Upper lobe of right lung (tissue), 1 donor: Measurements from ENCODE around the gene LTB4R. TPM values are rescaled to one million over a fixed set of nuclear protein-coding genes. Genes with fewer than 3 reads are reported as not detected.

Experiments used
- ATAC-seq: fragments of 200-7000 bp; cut with Tn5 transposase; one replicate; pipeline ENCODE4 v1.9.1; 2020; ENCODE audit warnings: mild to moderate bottlenecking, moderate library complexity
- DNase-seq: peaks from one replicate; pipeline ENCODE4 v3.0.0-alpha.2; 2020
- H3K27ac ChIP-seq: fragments of 200-600 bp; one replicate; pipeline ENCODE4 v1.8.0; 2022
- H3K27me3 ChIP-seq: fragments of 200-600 bp; one replicate; pipeline ENCODE4 v1.8.0; 2022; ENCODE audit warnings: mild to moderate bottlenecking
- H3K36me3 ChIP-seq: fragments of 200-600 bp; one replicate; pipeline ENCODE4 v1.8.0; 2022
- H3K4me1 ChIP-seq: fragments of 200-600 bp; one replicate; pipeline ENCODE4 v1.8.0; 2022
- H3K4me3 ChIP-seq: fragments of 200-600 bp; one replicate; pipeline ENCODE4 v1.8.0; 2022; ENCODE audit warnings: mild to moderate bottlenecking
- H3K9me3 ChIP-seq: fragments of 200-600 bp; one replicate; pipeline ENCODE4 v1.8.0; 2022
- CTCF ChIP-seq: fragments of 200-600 bp; IDR thresholded peaks from one replicate; pipeline ENCODE4 v1.8.0; 2022; ENCODE audit warnings: antibody characterized with exemption
- intact Hi-C: fragments of 100-400 bp; cut with DNase I; formaldehyde crosslinking; loops from one replicate; pipeline ENCODE4 v1.11.0; 2022
- total RNA-seq: library from RNA; stranded (reverse); fragmentation: NEBNext Ultra II Directional; extraction: Animal tissue kit (Norgen Biotek cat#: 25700); gene quantifications from one replicate; pipeline ENCODE4 v1.2.1, GENCODE V29; 2021
- donor health status: DM: no; HTN: yes; CAD: no; lungs with severe emphysema.

LTB4R gene
- total RNA-seq, 1 donor from 2014 or later, result 9.8 TPM

- peaks cover 40% of the 10 kb centered on the region for H3K36me3 ChIP-seq
- no peak for DNase-seq
- no peaks in the 10 kb centered on the region for H3K27me3 ChIP-seq
- intact Hi-C loops, result no loop called here
- peaks cover 4% of the 10 kb centered on the region for H3K4me1 ChIP-seq
- H3K27ac ChIP-seq, result no peak overlapping the region
- no peak overlapping the region for H3K4me3 ChIP-seq
- ATAC-seq, result no peak
- no peak for TF ChIP-seq CTCF
- no peaks in the 10 kb centered on the region for H3K9me3 ChIP-seq
Observed at GRCh38 chr14:24266344-24267244, 44.7 kb upstream of the LTB4R start.

GRCh38 chr14:24267516-24267915, 43.8 kb upstream of the LTB4R start:
- no peak overlapping the region for H3K27ac ChIP-seq
- intact Hi-C loops, result no loop called here
- no peak for TF ChIP-seq CTCF
- H3K4me3 ChIP-seq, result no peak overlapping the region
- peaks cover 13% of the 10 kb centered on the region for H3K4me1 ChIP-seq
- H3K36me3 ChIP-seq, result peaks cover 40% of the 10 kb centered on the region
- ATAC-seq (no peak), DNase-seq (no peak)
- no peaks in the 10 kb centered on the region for H3K27me3 ChIP-seq
- no peaks in the 10 kb centered on the region for H3K9me3 ChIP-seq

- Histone ChIP-seq H3K27me3 (no peaks in the 10 kb centered on the region), H3K9me3 (no peaks in the 10 kb centered on the region), H3K27ac (no peak overlapping the region), H3K4me3 (no peak overlapping the region), H3K36me3 (peaks cover 40% of the 10 kb centered on the region), H3K4me1 (peaks cover 20% of the 10 kb centered on the region)
- intact Hi-C loops, result no loop called here
- no peak for TF ChIP-seq CTCF
- DNase-seq, result no peak
- no peak for ATAC-seq
Observed at GRCh38 chr14:24268225-24268624, 43.1 kb upstream of the LTB4R start.

GRCh38 chr14:24269368-24269767, 41.9 kb upstream of the LTB4R start:
- TF ChIP-seq CTCF, result no peak
- DNase-seq, result no peak
- ATAC-seq, result no peak
- peaks cover 40% of the 10 kb centered on the region for H3K36me3 ChIP-seq
- no peak overlapping the region for H3K4me3 ChIP-seq
- H3K27me3 ChIP-seq, result no peaks in the 10 kb centered on the region
- no peak overlapping the region for H3K27ac ChIP-seq
- intact Hi-C loops, result no loop called here
- peaks cover 28% of the 10 kb centered on the region for H3K4me1 ChIP-seq
- no peaks in the 10 kb centered on the region for H3K9me3 ChIP-seq

GRCh38 chr14:24269910-24270536, 41.3 kb upstream of the LTB4R start:
- TF ChIP-seq CTCF, result no peak
- intact Hi-C loops, result no loop called here
- Histone ChIP-seq H3K36me3 (peaks cover 38% of the 10 kb centered on the region), H3K4me1 (peaks cover 32% of the 10 kb centered on the region), H3K27ac (no peak overlapping the region), H3K27me3 (no peaks in the 10 kb centered on the region), H3K9me3 (no peaks in the 10 kb centered on the region), H3K4me3 (no peak overlapping the region)
- no peak for DNase-seq
- ATAC-seq, result no peak
